HG02759 (cell line): ENCODE data around the gene RBM5.

Experiments used
- ATAC-seq: cut with Tn5 transposase; IDR thresholded peaks from one replicate; pipeline ENCODE4 v1.9.1; 2021; ENCODE audit warnings: mild to moderate bottlenecking, moderate library complexity; ENCODE audit not compliant: unreplicated experiment

RBM5 gene

GRCh38 chr3:50138266-50139200 is 49.8 kb downstream of the RBM5 start:
- no peak for ATAC-seq

- no peak for ATAC-seq
Observed at GRCh38 chr3:50139308-50139707, 50.6 kb downstream of the RBM5 start.

- ATAC-seq = no peak
Observed at GRCh38 chr3:50139718-50140423, 51.2 kb downstream of the RBM5 start.

GRCh38 chr3:50140990-50141389 is 52.3 kb downstream of the RBM5 start:
- no peak for ATAC-seq

- no peak for ATAC-seq
Observed at GRCh38 chr3:50146316-50146901, 57.7 kb downstream of the RBM5 start.

GRCh38 chr3:50147016-50147415 is 58.3 kb downstream of the RBM5 start:
- ATAC-seq = no peak

GRCh38 chr3:50147447-50147846 is 58.7 kb downstream of the RBM5 start:
- ATAC-seq = no peak

- ATAC-seq = no peak
Observed at GRCh38 chr3:50147861-50148260, 59.1 kb downstream of the RBM5 start.

- no peak for ATAC-seq
Observed at GRCh38 chr3:50150404-50150750, 61.7 kb downstream of the RBM5 start.

GRCh38 chr3:50150863-50151686 is 62.4 kb downstream of the RBM5 start:
- no peak for ATAC-seq

- ATAC-seq = no peak
Observed at GRCh38 chr3:50151728-50152127, 63.0 kb downstream of the RBM5 start.

GRCh38 chr3:50153782-50154475 is 65.2 kb downstream of the RBM5 start:
- ATAC-seq = no peak

GRCh38 chr3:50154476-50154839 is 65.7 kb downstream of the RBM5 start:
- peak; percentile 25 for ATAC-seq

- ATAC-seq = peak; percentile 87
Observed at GRCh38 chr3:50154840-50155490, 66.2 kb downstream of the RBM5 start, which contains the start of gene SEMA3F. Gene SEMA3F (plus strand): TSS chr3:50155324. CDS start chr3:50159623, 4,299 bp downstream.

- ATAC-seq = no peak
Observed at GRCh38 chr3:50155491-50155878, 66.8 kb downstream of the RBM5 start.

- ATAC-seq = no peak
Observed at GRCh38 chr3:50155891-50156290, 67.2 kb downstream of the RBM5 start.

- no peak for ATAC-seq
Observed at GRCh38 chr3:50156549-50157493, 68.1 kb downstream of the RBM5 start.

GRCh38 chr3:50157827-50158529 is 69.3 kb downstream of the RBM5 start:
- no peak for ATAC-seq
